Measurements from ENCODE around the gene PEAR1.

The PEAR1 gene

GRCh38 chr1:156860628-156861423 is 32.7 kb upstream of the PEAR1 start, which contains the start of gene NTRK1:
Gene NTRK1 (plus strand): TSS chr1:156860865. CDS start chr1:156860935, 70 bp downstream.
- peak; percentile 44 for DNase-seq (ENCODE audit: low read depth)

GRCh38 chr1:156862584-156862983 is 30.9 kb upstream of the PEAR1 start:
- no peak for DNase-seq (ENCODE audit: low read depth)

- no peak for DNase-seq (ENCODE audit: low read depth)
Observed at GRCh38 chr1:156862997-156863599, 30.4 kb upstream of the PEAR1 start.

GRCh38 chr1:156863631-156864030 is 29.9 kb upstream of the PEAR1 start:
- DNase-seq (ENCODE audit: low read depth), result no peak

- no peak for DNase-seq (ENCODE audit: low read depth)
Observed at GRCh38 chr1:156864796-156865195, 28.7 kb upstream of the PEAR1 start.

- no peak for DNase-seq (ENCODE audit: low read depth)
Observed at GRCh38 chr1:156865258-156865657, 28.3 kb upstream of the PEAR1 start.

GRCh38 chr1:156865865-156866248 is 27.7 kb upstream of the PEAR1 start:
- no peak for DNase-seq (ENCODE audit: low read depth)

GRCh38 chr1:156866249-156866909 is 27.1 kb upstream of the PEAR1 start:
- DNase-seq (ENCODE audit: low read depth), result no peak

GRCh38 chr1:156868341-156868740 is 25.2 kb upstream of the PEAR1 start:
- no peak for DNase-seq (ENCODE audit: low read depth)

GRCh38 chr1:156869455-156869854 is 24.1 kb upstream of the PEAR1 start:
- no peak for DNase-seq (ENCODE audit: low read depth)

- DNase-seq (ENCODE audit: low read depth), result no peak
Observed at GRCh38 chr1:156873659-156874058, 19.9 kb upstream of the PEAR1 start.

- no peak for DNase-seq (ENCODE audit: low read depth)
Observed at GRCh38 chr1:156874142-156874541, 19.4 kb upstream of the PEAR1 start.

GRCh38 chr1:156874572-156875340 is 18.8 kb upstream of the PEAR1 start:
- no peak for DNase-seq (ENCODE audit: low read depth)

GRCh38 chr1:156875341-156875615 is 18.2 kb upstream of the PEAR1 start:
- no peak for DNase-seq (ENCODE audit: low read depth)

GRCh38 chr1:156876281-156876680 is 17.2 kb upstream of the PEAR1 start:
- no peak for DNase-seq (ENCODE audit: low read depth)

- DNase-seq (ENCODE audit: low read depth), result no peak
Observed at GRCh38 chr1:156877433-156878170, 15.9 kb upstream of the PEAR1 start.

- DNase-seq (ENCODE audit: low read depth), result no peak
Observed at GRCh38 chr1:156879876-156880275, 13.6 kb upstream of the PEAR1 start.

- no peak for DNase-seq (ENCODE audit: low read depth)
Observed at GRCh38 chr1:156880473-156880872, 13.0 kb upstream of the PEAR1 start.

- no peak for DNase-seq (ENCODE audit: low read depth)
Observed at GRCh38 chr1:156881101-156881500, 12.4 kb upstream of the PEAR1 start.

- DNase-seq (ENCODE audit: low read depth), result no peak
Observed at GRCh38 chr1:156881663-156882062, 11.9 kb upstream of the PEAR1 start.

- DNase-seq (ENCODE audit: low read depth), result no peak
Observed at GRCh38 chr1:156882543-156882942, 11.0 kb upstream of the PEAR1 start.

GRCh38 chr1:156883919-156884318 is 9.6 kb upstream of the PEAR1 start:
- no peak for DNase-seq (ENCODE audit: low read depth)
